HCT116 (cell line): Measurements from ENCODE around the gene ARHGAP21. TPM values are rescaled to one million over a fixed set of nuclear protein-coding genes. Genes with fewer than 3 reads are reported as not detected.

Experiments used
- ATAC-seq: fragments of 200-7000 bp; cut with Tn5 transposase; 2 replicates; pipeline ENCODE4 v1.9.1; 2020; ENCODE audit warnings: mild to moderate bottlenecking, moderate library complexity
- BruUV-seq: library from RNA; stranded (reverse); fragments of 400-500 nt; replicated peaks from 2 replicates; lab custom pipeline; 2021; lab: Mats Ljungman, UMichigan
- CTCF ChIA-PET: fragments of 300-600 bp; sonication (Branson Sonifier 250); formaldehyde crosslinking; loops from one replicate; lab custom pipeline; 2021; ENCODE audit warnings: antibody characterized with exemption; lab: Charles Lee
- POLR2A ChIA-PET: fragments of 300-600, 350-600 bp; sonication (Branson Sonifier 250); formaldehyde crosslinking; loops from one replicate; lab custom pipeline; 2021; ENCODE audit warnings: antibody characterized with exemption; lab: Charles Lee
- RAD21 ChIA-PET, 2 experiments: fragments of 300-600 bp; sonication (Branson Sonifier 250); formaldehyde crosslinking; loops; one replicate each; lab custom pipeline; 2023; ENCODE audit warnings: low total read pairs in 2 of 2; ENCODE audit not compliant: uncharacterized antibody in 2 of 2, unreplicated experiment in 2 of 2, low non-redundant PET in 1 of 2; lab: Charles Lee
- DNase-seq: peaks from one replicate; pipeline ENCODE4 v3.0.0-alpha.2; 2010; ENCODE audit warnings: low read depth, low spot score
- H2AFZ ChIP-seq: fragments of 200-600 bp; shearing (Covaris generic), sonication (generic); 2 replicates; pipeline ENCODE4 v1.6.1; 2017; ENCODE audit warnings: low read depth, mixed run types, mixed read lengths, antibody characterized with exemption, low read length; ENCODE audit not compliant: poor library complexity, severe bottlenecking
- H3K27ac ChIP-seq: 2 replicates; pipeline ENCODE4 v1.5.1; 2012; ENCODE audit warnings: low read depth, low read length
- H3K27me3 ChIP-seq: fragments of 200-600 bp; sonication (generic); 2 replicates; pipeline ENCODE4 v1.6.1; 2016; ENCODE audit warnings: mixed run types, low read length, mixed read lengths; ENCODE audit not compliant: insufficient read depth
- H3K36me3 ChIP-seq, 2 experiments: fragments of 200-500 bp in 1 of 2; fragments of 200-600 bp in 1 of 2; sonication (Bioruptor generic) in 1 of 2; sonication (generic) in 1 of 2; 2 replicates each; pipeline versions ENCODE4 v1.5.1 to v1.6.1; 2014 to 2016; ENCODE audit warnings: low read length in 2 of 2, inconsistent platforms in 1 of 2, mixed read lengths in 1 of 2, mixed run types in 1 of 2; ENCODE audit not compliant: insufficient read depth in 2 of 2, control insufficient read depth in 1 of 2
- H3K4me1 ChIP-seq, 2 experiments: fragments of 200-600 bp in 1 of 2; sonication (generic) in 1 of 2; 2 replicates each; pipeline versions ENCODE4 v1.5.1 to v1.6.1; 2012 to 2017; ENCODE audit warnings: low read length in 2 of 2, inconsistent platforms in 1 of 2, mild to moderate bottlenecking in 1 of 2, mixed read lengths in 1 of 2, mixed run types in 1 of 2, moderate library complexity in 1 of 2; ENCODE audit not compliant: insufficient read depth in 2 of 2, control insufficient read depth in 1 of 2
- H3K4me2 ChIP-seq: fragments of 200-600 bp; sonication (generic); 2 replicates; pipeline ENCODE4 v1.6.1; 2017; ENCODE audit warnings: mixed run types, low read length, mixed read lengths
- H3K4me3 ChIP-seq, 2 experiments: fragments of 200-600 bp in 1 of 2; sonication (generic) in 1 of 2; replicated peaks in 1 of 2; 2 replicates each; pipeline ENCODE4 v1.5.1; 2011 to 2016; ENCODE audit warnings: low read length in 2 of 2, control low read depth in 1 of 2, low read depth in 1 of 2, mild to moderate bottlenecking in 1 of 2, mixed read lengths in 1 of 2, mixed run types in 1 of 2
- H3K79me2 ChIP-seq: fragments of 200-600 bp; sonication (generic); 2 replicates; pipeline ENCODE4 v1.6.1; 2017; ENCODE audit warnings: mild to moderate bottlenecking, mixed run types, low read length, moderate library complexity, mixed read lengths; ENCODE audit not compliant: insufficient read depth
- H3K9ac ChIP-seq: fragments of 200-600 bp; sonication (generic); 2 replicates; pipeline ENCODE4 v1.6.1; 2016; ENCODE audit warnings: low read length, mixed read lengths
- H3K9me2 ChIP-seq: fragments of 200-600 bp; sonication (generic), shearing (Covaris generic); 2 replicates; pipeline ENCODE4 v1.6.1; 2017; ENCODE audit warnings: mixed run types, mild to moderate bottlenecking, moderate library complexity; ENCODE audit not compliant: insufficient read depth
- H3K9me3 ChIP-seq, 2 experiments: fragments of 200-500 bp in 1 of 2; fragments of 200-600 bp in 1 of 2; sonication (Bioruptor generic) in 1 of 2; sonication (generic) in 1 of 2; 2 replicates each; pipeline ENCODE4 v1.6.1; 2014 to 2017; ENCODE audit warnings: low read length in 2 of 2, mixed read lengths in 2 of 2, inconsistent platforms in 1 of 2, low read depth in 1 of 2, mild to moderate bottlenecking in 1 of 2, mixed run types in 1 of 2, moderate library complexity in 1 of 2; ENCODE audit not compliant: control insufficient read depth in 1 of 2, insufficient read depth in 1 of 2
- H4K20me1 ChIP-seq: fragments of 200-600 bp; sonication (generic), shearing (Covaris generic); 2 replicates; pipeline ENCODE4 v1.6.1; 2017; ENCODE audit warnings: mixed run types, mild to moderate bottlenecking, moderate library complexity; ENCODE audit not compliant: insufficient read depth
- CTCF ChIP-seq, 3 experiments: fragments of 200-600 bp in 1 of 3; sonication (generic) in 1 of 3; IDR thresholded peaks in 2 of 3; conservative IDR thresholded peaks in 1 of 3; 2 replicates each; pipeline ENCODE4 v1.5.1; 2012 to 2017; ENCODE audit warnings: low read depth in 2 of 3, low read length in 2 of 3, antibody characterized with exemption in 1 of 3, borderline replicate concordance in 1 of 3, control low read depth in 1 of 3, mild to moderate bottlenecking in 1 of 3, mixed read lengths in 1 of 3, mixed run types in 1 of 3, moderate library complexity in 1 of 3; ENCODE audit not compliant: insufficient read depth in 1 of 3
- EGR1 ChIP-seq: IDR thresholded peaks from 2 replicates; pipeline ENCODE4 v1.6.1; 2012; ENCODE audit warnings: low read depth
- EZH2phosphoT487 ChIP-seq: fragments of 200-600 bp; IDR thresholded peaks from 2 replicates; pipeline ENCODE4 v1.6.1; 2018; ENCODE audit warnings: antibody characterized with exemption, borderline replicate concordance
- FOSL1 ChIP-seq: IDR thresholded peaks from 2 replicates; pipeline ENCODE4 v1.6.1; 2012; ENCODE audit warnings: low read depth
- JUND ChIP-seq: IDR thresholded peaks from 2 replicates; pipeline ENCODE4 v1.6.1; 2012
- RAD21 ChIP-seq: IDR thresholded peaks from 2 replicates; pipeline ENCODE4 v1.6.1; 2012; ENCODE audit warnings: low read depth, mild to moderate bottlenecking
- intact Hi-C: fragments of 100-400 bp; cut with micrococcal nuclease; formaldehyde crosslinking; loops from 2 replicates; pipeline ENCODE4 v1.10.0; 2022
- total RNA-seq: library from RNA; stranded (reverse); gene quantifications from one replicate; pipeline ENCODE4 v1.2.1, GENCODE V29; 2021; ENCODE audit not compliant: unreplicated experiment
- TF ChIP-seq, protein P1 (sequence below): IDR thresholded peaks from 2 replicates; pipeline ENCODE4 v1.6.1; 2011; ENCODE audit warnings: mild to moderate bottlenecking, low read length, moderate library complexity; ENCODE audit not compliant: insufficient replicate concordance; ENCODE audit errors: extremely low read depth

The ARHGAP21 gene
- total RNA-seq, 1 experiment from 2014 or later, result 47.7 TPM

GRCh38 chr10:24542314-24543270, 181.1 kb downstream of the ARHGAP21 start:
- Histone ChIP-seq H2AFZ (no peak overlapping the region), H3K36me3 (no peaks in the 10 kb centered on the region), H4K20me1 (no peaks in the 10 kb centered on the region), H3K9ac (no peak overlapping the region), H3K27me3 (no peaks in the 10 kb centered on the region), H3K9me2 (no peaks in the 10 kb centered on the region), H3K79me2 (no peaks in the 10 kb centered on the region), H3K4me2 (no peak overlapping the region), H3K4me1 (no peaks in the 10 kb centered on the region), H3K4me3 (no peak overlapping the region), H3K9me3 (no peaks in the 10 kb centered on the region), H3K27ac (no peak overlapping the region)
- POLR2A ChIA-PET, result no interaction called here
- CTCF ChIA-PET, result interaction anchor here (1.1 kb wide), 1 partner anchor 10 kb away, joined by 3 read pairs; no protein-coding TSS in a partner anchor
- no peak for DNase-seq
- RAD21 ChIA-PET, result no interaction called here
- TF ChIP-seq EZH2phosphoT487 (no peak), JUND (no peak)
- no peak for ATAC-seq
- intact Hi-C loops, result no loop called here
- no TSS peak for BruUV-seq

GRCh38 chr10:24541239-24541753, 182.4 kb downstream of the ARHGAP21 start:
- Histone ChIP-seq H3K9me3 (no peaks in the 10 kb centered on the region), H3K9me2 (no peaks in the 10 kb centered on the region), H3K4me2 (no peak overlapping the region), H3K36me3 (no peaks in the 10 kb centered on the region), H2AFZ (no peak overlapping the region), H3K9ac (no peak overlapping the region), H3K79me2 (no peaks in the 10 kb centered on the region), H3K27ac (no peak overlapping the region), H4K20me1 (no peaks in the 10 kb centered on the region), H3K4me1 (no peaks in the 10 kb centered on the region), H3K27me3 (no peaks in the 10 kb centered on the region), H3K4me3 (no peak overlapping the region)
- ChIA-PET POLR2A (no interaction called here), RAD21 (no interaction called here), CTCF (no interaction called here)
- TF ChIP-seq EGR1 (no peak), CTCF (IDR thresholded peaks at IDR 0.05 in 2 of 3, conservative IDR thresholded peaks at IDR 0.05 in 1 of 3; ENCODE audit: borderline replicate concordance in 1 of 3, insufficient read depth in 1 of 3, low read depth in 2 of 3, low read length in 2 of 3) (no peak), FOSL1 (no peak), RAD21 (no peak)
- TF ChIP-seq, protein P1, sequence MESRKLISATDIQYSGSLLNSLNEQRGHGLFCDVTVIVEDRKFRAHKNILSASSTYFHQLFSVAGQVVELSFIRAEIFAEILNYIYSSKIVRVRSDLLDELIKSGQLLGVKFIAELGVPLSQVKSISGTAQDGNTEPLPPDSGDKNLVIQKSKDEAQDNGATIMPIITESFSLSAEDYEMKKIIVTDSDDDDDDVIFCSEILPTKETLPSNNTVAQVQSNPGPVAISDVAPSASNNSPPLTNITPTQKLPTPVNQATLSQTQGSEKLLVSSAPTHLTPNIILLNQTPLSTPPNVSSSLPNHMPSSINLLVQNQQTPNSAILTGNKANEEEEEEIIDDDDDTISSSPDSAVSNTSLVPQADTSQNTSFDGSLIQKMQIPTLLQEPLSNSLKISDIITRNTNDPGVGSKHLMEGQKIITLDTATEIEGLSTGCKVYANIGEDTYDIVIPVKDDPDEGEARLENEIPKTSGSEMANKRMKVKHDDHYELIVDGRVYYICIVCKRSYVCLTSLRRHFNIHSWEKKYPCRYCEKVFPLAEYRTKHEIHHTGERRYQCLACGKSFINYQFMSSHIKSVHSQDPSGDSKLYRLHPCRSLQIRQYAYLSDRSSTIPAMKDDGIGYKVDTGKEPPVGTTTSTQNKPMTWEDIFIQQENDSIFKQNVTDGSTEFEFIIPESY, result no peak
- no peak for ATAC-seq
- intact Hi-C loops, result no loop called here
- no peak for DNase-seq
- BruUV-seq, result no TSS peak
